ENCODE measurements around the gene SEC61B.

The SEC61B gene

GRCh38 chr9:99238331-99238730, 16.2 kb downstream of the SEC61B start:
- no peak for DNase-seq

GRCh38 chr9:99239341-99240060, 17.4 kb downstream of the SEC61B start:
- DNase-seq, result no peak

- no peak for DNase-seq
Measured at GRCh38 chr9:99241106-99241505, 19.0 kb downstream of the SEC61B start.

- no peak for DNase-seq
Measured at GRCh38 chr9:99244344-99245260, 22.5 kb downstream of the SEC61B start.

- no peak for DNase-seq
Measured at GRCh38 chr9:99249619-99250018, 27.5 kb downstream of the SEC61B start.

GRCh38 chr9:99251157-99251556, 29.1 kb downstream of the SEC61B start:
- DNase-seq, result no peak

- DNase-seq, result peak; percentile 70
Measured at GRCh38 chr9:99253134-99253533, 31.1 kb downstream of the SEC61B start.

GRCh38 chr9:99253772-99254431, 31.8 kb downstream of the SEC61B start:
- DNase-seq, result peak; percentile 91

- no peak for DNase-seq
Measured at GRCh38 chr9:99255651-99256050, 33.6 kb downstream of the SEC61B start.

GRCh38 chr9:99257723-99258389, 35.8 kb downstream of the SEC61B start:
- no peak for DNase-seq

- peak; percentile 77 for DNase-seq
Measured at GRCh38 chr9:99259231-99259918, 37.3 kb downstream of the SEC61B start.

GRCh38 chr9:99261923-99262322, 39.8 kb downstream of the SEC61B start:
- no peak for DNase-seq

- DNase-seq, result no peak
Measured at GRCh38 chr9:99262949-99263418, 40.9 kb downstream of the SEC61B start.

GRCh38 chr9:99264070-99264680, 42.1 kb downstream of the SEC61B start:
- no peak for DNase-seq

- no peak for DNase-seq
Measured at GRCh38 chr9:99265691-99266090, 43.6 kb downstream of the SEC61B start.

GRCh38 chr9:99266255-99267023, 44.4 kb downstream of the SEC61B start:
- peak; percentile 85 for DNase-seq

GRCh38 chr9:99269416-99269815, 47.3 kb downstream of the SEC61B start:
- no peak for DNase-seq

- no peak for DNase-seq
Measured at GRCh38 chr9:99270491-99270890, 48.4 kb downstream of the SEC61B start.

- no peak for DNase-seq
Measured at GRCh38 chr9:99272836-99273235, 50.8 kb downstream of the SEC61B start.

- no peak for DNase-seq
Measured at GRCh38 chr9:99274016-99274415, 51.9 kb downstream of the SEC61B start.

- DNase-seq, result no peak
Measured at GRCh38 chr9:99274495-99274894, 52.4 kb downstream of the SEC61B start.

Data from activated effector memory CD4-positive, alpha-beta T cell treated with anti-CD3 and anti-CD28 coated beads, Interleukin-2, amount 50 U/mL, for 16 hours (primary cell).